Fibroblast of lung (primary cell): ENCODE data around the gene MIER2. TPM values are rescaled to one million over a fixed set of nuclear protein-coding genes. Genes with fewer than 3 reads are reported as not detected.

Experiments
- DNase-seq, 2 donors: peaks; one replicate each; pipeline versions ENCODE4 v3.0.0 to v3.0.0-alpha.2; 2010; ENCODE audit warnings: low read depth in 2 of 2
- H2AFZ ChIP-seq: 2 replicates; pipeline ENCODE4 v1.5.1; 2012; ENCODE audit warnings: low read length, control low read depth, inconsistent platforms
- H3K27ac ChIP-seq: 2 replicates; pipeline ENCODE4 v1.5.1; 2011; ENCODE audit warnings: low read length, control low read depth; ENCODE audit not compliant: insufficient read depth
- H3K27me3 ChIP-seq: 2 replicates; pipeline ENCODE4 v1.5.1; 2011; ENCODE audit warnings: mild to moderate bottlenecking, low read length; ENCODE audit not compliant: control insufficient read depth, insufficient read depth
- H3K36me3 ChIP-seq: 2 replicates; pipeline ENCODE4 v1.5.1; 2011; ENCODE audit warnings: low read length; ENCODE audit not compliant: control insufficient read depth, insufficient read depth
- H3K4me1 ChIP-seq: 2 replicates; pipeline ENCODE4 v1.5.1; 2011; ENCODE audit warnings: low read length; ENCODE audit not compliant: control insufficient read depth, insufficient read depth; ENCODE audit errors: extremely low read depth
- H3K4me2 ChIP-seq: 2 replicates; pipeline ENCODE4 v1.5.1; 2011; ENCODE audit warnings: low read length, control low read depth; ENCODE audit not compliant: insufficient read depth; ENCODE audit errors: extremely low read depth
- H3K4me3 ChIP-seq, 4 experiments: fragments of 200-600 bp in 1 of 4; sonication (generic) in 1 of 4; replicated peaks in 1 of 4; 2 replicates each; pipeline ENCODE4 v1.5.1; 2011 to 2016; ENCODE audit warnings: low read length in 4 of 4, low read depth in 3 of 4, mild to moderate bottlenecking in 3 of 4, control low read depth in 2 of 4, inconsistent platforms in 1 of 4, mixed read lengths in 1 of 4; ENCODE audit not compliant: insufficient read depth in 1 of 4; ENCODE audit errors: control extremely low read depth in 1 of 4
- H3K79me2 ChIP-seq: 2 replicates; pipeline ENCODE4 v1.5.1; 2012; ENCODE audit warnings: mild to moderate bottlenecking, low read length, inconsistent platforms; ENCODE audit not compliant: control insufficient read depth, insufficient read depth
- H3K9ac ChIP-seq: 2 replicates; pipeline ENCODE4 v1.5.1; 2011; ENCODE audit warnings: mild to moderate bottlenecking, low read length, control low read depth; ENCODE audit not compliant: insufficient read depth
- H3K9me3 ChIP-seq: 2 replicates; pipeline ENCODE4 v1.5.1; 2012; ENCODE audit warnings: low read depth, low read length; ENCODE audit not compliant: control insufficient read depth, insufficient read depth
- H4K20me1 ChIP-seq: 2 replicates; pipeline ENCODE4 v1.5.1; 2011; ENCODE audit warnings: low read length; ENCODE audit not compliant: control insufficient read depth, insufficient read depth; ENCODE audit errors: extremely low read depth
- EZH2 ChIP-seq: IDR thresholded peaks from 2 replicates; pipeline ENCODE4 v1.5.1; 2012; ENCODE audit warnings: low read length, control low read depth, mild to moderate bottlenecking; ENCODE audit errors: missing control alignments
- polyA plus RNA-seq, 2 donors: library from polyadenylated mRNA; depleted of rRNA in 1 of 2; stranded (reverse) in 1 of 2; unstranded in 1 of 2; fragments of >200 nt; gene quantifications; 2 replicates each; pipeline ENCODE4 v1.2.1, GENCODE V29; 2011 to 2012; ENCODE audit warnings: missing spikeins in 1 of 2
- total RNA-seq: library from RNA; depleted of rRNA; stranded (reverse); fragments of >200 nt; gene quantifications from 2 replicates; pipeline ENCODE4 v1.2.1, GENCODE V29; 2014
- TF ChIP-seq, protein P1 (sequence below), 2 donors: IDR thresholded peaks in 1 of 2; conservative IDR thresholded peaks in 1 of 2; 1 replicate in 1 of 2; 2 replicates in 1 of 2; pipeline ENCODE4 v1.5.1; 2011 to 2012; ENCODE audit warnings: low read length in 2 of 2, control low read depth in 1 of 2, inconsistent platforms in 1 of 2, low read depth in 1 of 2, mild to moderate bottlenecking in 1 of 2

Gene MIER2
- total and polyA plus RNA-seq, 2 donors (not counting 1 experiment from before 2014, with no cell fraction given) = 13.7 to 20.6 TPM

DNA sequence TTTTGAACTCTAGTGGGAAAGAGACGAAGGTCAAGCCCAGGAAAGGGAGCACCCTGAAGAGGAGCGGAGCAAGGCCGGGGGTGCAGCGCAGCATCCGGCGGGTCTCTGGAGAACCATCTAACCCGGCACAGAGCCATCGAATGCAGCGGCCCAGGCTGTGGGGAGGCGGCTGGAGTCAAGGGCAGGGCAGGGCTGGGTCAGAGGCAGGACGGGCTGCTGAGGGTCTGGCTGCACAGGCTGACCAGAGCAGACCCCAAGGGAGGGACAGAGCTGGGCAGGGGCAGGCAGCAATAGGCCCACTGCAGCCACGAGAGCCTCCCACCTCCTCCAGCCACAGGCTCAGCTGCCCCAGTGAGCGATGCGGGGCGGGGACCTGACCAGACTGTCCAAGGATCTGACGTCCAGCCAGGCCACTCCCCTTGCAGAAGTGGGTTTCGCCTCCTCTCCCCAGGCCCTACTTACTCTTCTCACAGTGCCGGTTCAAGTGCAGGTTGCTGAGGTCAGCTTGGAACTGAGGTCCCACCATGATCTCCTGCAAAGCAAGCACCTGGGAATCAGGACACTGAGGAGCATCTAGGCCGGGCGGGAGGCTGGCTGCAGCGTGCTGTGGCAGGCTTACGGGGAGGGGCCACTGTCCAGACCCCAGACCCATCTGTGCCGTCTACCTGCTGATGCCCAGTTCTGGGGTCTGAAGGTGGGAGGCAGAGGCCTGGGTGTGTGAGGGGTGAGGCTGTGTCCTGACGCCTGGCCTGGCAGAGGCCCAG lies 19.2 kb downstream of the MIER2 start:
- Histone ChIP-seq H3K79me2 (peaks cover 23% of the 10 kb centered on the region), H3K27me3 (no peaks in the 10 kb centered on the region), H3K4me1 (no peaks in the 10 kb centered on the region), H3K27ac (no peak overlapping the region), H4K20me1 (no peaks in the 10 kb centered on the region), H3K36me3 (peaks cover 52% of the 10 kb centered on the region), H3K9ac (no peak overlapping the region), H3K9me3 (peaks cover 1% of the 10 kb centered on the region), H3K4me3 (no peak overlapping the region), H2AFZ (no peak overlapping the region), H3K4me2 (no peak overlapping the region)
- no peak for DNase-seq
- no peak for TF ChIP-seq EZH2
- TF ChIP-seq, protein P1, sequence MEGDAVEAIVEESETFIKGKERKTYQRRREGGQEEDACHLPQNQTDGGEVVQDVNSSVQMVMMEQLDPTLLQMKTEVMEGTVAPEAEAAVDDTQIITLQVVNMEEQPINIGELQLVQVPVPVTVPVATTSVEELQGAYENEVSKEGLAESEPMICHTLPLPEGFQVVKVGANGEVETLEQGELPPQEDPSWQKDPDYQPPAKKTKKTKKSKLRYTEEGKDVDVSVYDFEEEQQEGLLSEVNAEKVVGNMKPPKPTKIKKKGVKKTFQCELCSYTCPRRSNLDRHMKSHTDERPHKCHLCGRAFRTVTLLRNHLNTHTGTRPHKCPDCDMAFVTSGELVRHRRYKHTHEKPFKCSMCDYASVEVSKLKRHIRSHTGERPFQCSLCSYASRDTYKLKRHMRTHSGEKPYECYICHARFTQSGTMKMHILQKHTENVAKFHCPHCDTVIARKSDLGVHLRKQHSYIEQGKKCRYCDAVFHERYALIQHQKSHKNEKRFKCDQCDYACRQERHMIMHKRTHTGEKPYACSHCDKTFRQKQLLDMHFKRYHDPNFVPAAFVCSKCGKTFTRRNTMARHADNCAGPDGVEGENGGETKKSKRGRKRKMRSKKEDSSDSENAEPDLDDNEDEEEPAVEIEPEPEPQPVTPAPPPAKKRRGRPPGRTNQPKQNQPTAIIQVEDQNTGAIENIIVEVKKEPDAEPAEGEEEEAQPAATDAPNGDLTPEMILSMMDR (conservative IDR thresholded peaks at IDR 0.05 in 1 of 2, IDR thresholded peaks at IDR 0.05 in 1 of 2; ENCODE audit: low read depth in 1 of 2, low read length in 2 of 2) = no peak

DNA sequence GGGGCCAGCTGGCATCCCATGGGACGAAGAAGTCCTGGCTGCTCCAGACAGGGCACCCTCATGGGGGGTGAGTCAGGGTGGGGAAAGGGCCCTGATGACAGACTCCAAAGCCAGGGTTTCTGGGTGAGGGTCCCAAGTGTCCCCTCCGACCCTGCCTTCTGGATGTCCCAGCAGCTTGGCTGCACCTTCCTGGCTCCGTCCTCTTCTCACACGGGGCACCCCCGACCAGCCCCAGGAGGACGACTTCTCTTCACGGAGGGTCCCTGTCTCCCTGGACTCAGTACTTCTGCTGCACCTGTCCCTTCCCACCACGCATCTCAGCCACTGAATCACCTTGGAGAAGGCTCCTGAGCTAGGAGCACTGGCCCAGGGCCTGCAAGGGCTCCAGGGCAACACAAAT lies 19.9 kb downstream of the MIER2 start:
- Histone ChIP-seq H3K4me2 (no peak overlapping the region), H3K9me3 (peaks cover 1% of the 10 kb centered on the region), H3K79me2 (peaks cover 23% of the 10 kb centered on the region)

DNA sequence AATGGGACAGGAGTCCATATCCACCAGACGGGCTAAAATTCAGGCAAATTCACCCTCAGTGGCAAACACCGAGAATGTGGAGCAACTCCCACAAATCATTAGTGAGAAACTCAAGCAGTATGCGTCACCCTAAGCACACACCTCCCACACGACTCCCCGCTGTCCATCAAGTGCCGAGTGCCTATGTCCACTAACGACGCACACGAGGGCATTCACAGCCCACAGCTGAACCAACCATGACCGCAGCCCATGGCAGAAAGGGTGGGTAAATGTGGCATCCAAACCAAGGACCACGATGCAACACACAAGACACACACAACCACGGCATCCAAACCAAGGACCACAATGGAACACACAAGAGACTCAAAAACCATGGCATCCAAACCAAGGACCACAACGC lies 22.0 kb downstream of the MIER2 start:
- no peaks in the 10 kb centered on the region for H4K20me1 ChIP-seq
- peaks cover 38% of the 10 kb centered on the region for H3K36me3 ChIP-seq
- TF ChIP-seq, protein P1 (conservative IDR thresholded peaks at IDR 0.05 in 1 of 2, IDR thresholded peaks at IDR 0.05 in 1 of 2; ENCODE audit: low read depth in 1 of 2, low read length in 2 of 2) = no peak
- no peak for TF ChIP-seq EZH2

More for the DNA sequence above, 19.9 kb downstream of the MIER2 start:
- Histone ChIP-seq H3K4me3 (no peak overlapping the region), H3K27me3 (no peaks in the 10 kb centered on the region), H3K9ac (no peak overlapping the region), H3K36me3 (peaks cover 49% of the 10 kb centered on the region), H3K4me1 (no peaks in the 10 kb centered on the region), H4K20me1 (no peaks in the 10 kb centered on the region), H2AFZ (no peak overlapping the region), H3K27ac (no peak overlapping the region)
- DNase-seq = no peak
- no peak for TF ChIP-seq EZH2
- TF ChIP-seq, protein P1 (conservative IDR thresholded peaks at IDR 0.05 in 1 of 2, IDR thresholded peaks at IDR 0.05 in 1 of 2; ENCODE audit: low read depth in 1 of 2, low read length in 2 of 2) = no peak

More for the DNA sequence above, 22.0 kb downstream of the MIER2 start:
- Histone ChIP-seq H3K9me3 (no peaks in the 10 kb centered on the region), H3K4me3 (no peak overlapping the region), H3K9ac (no peak overlapping the region), H3K27ac (no peak overlapping the region), H3K4me1 (no peaks in the 10 kb centered on the region), H3K27me3 (no peaks in the 10 kb centered on the region), H2AFZ (no peak overlapping the region), H3K4me2 (no peak overlapping the region), H3K79me2 (peaks cover 12% of the 10 kb centered on the region)
- DNase-seq = no peak
